Measurements from ENCODE around the gene LRRTM3. TPM values are rescaled to one million over a fixed set of nuclear protein-coding genes. Genes with fewer than 3 reads are reported as not detected.

LRRTM3 gene
- total and polyA plus RNA-seq, 2 experiments from 2014 or later, result 0.21 to 0.37 TPM

- H3K4me3 Mint-ChIP-seq, result no peak overlapping the region
These were observed 44.0 kb upstream of the LRRTM3 start for GRCh38 chr10:66881814-66882213.

GRCh38 chr10:66882271-66882670 lies 43.6 kb upstream of the LRRTM3 start:
- Mint-ChIP-seq H3K36me3 (ENCODE audit: low read depth) (no peaks in the 10 kb centered on the region), H3K27ac (no peak overlapping the region), H3K4me3 (no peak overlapping the region), H3K4me1 (0 out of 3 replicates have a peak, but pooled peaks cover 4% of the 10 kb centered on the region), H3K9me3 (no peaks in the 10 kb centered on the region), H3K27me3 (ENCODE audit: insufficient read depth, low read depth, poor library complexity) (no peaks in the 10 kb centered on the region)
- Histone ChIP-seq H2AFZ (no peak overlapping the region), H3K4me3 (no peak overlapping the region), H3K36me3 (ENCODE audit: insufficient read depth) (no peaks in the 10 kb centered on the region), H3K27me3 (ENCODE audit: insufficient read depth) (no peaks in the 10 kb centered on the region), H3K27ac (ENCODE audit: low read depth) (no peak overlapping the region), H3F3A (replicated peaks; ENCODE audit: low read depth) (no peaks in the 10 kb centered on the region), H3K9me2 (ENCODE audit: insufficient read depth) (peaks cover 18% of the 10 kb centered on the region), H4K20me1 (replicated peaks; ENCODE audit: insufficient read depth) (no peaks in the 10 kb centered on the region), H3K79me2 (replicated peaks; ENCODE audit: insufficient read depth) (no peaks in the 10 kb centered on the region), H3K4me2 (no peak overlapping the region), H3K4me1 (ENCODE audit: insufficient read depth) (no peaks in the 10 kb centered on the region)
- ATAC-seq, result no peak
- no peak for DNase-seq (ENCODE audit: low spot score)
- TF ChIP-seq CTCF (conservative IDR thresholded peaks at IDR 0.05; ENCODE audit: low read depth in 2 of 2) (no peak), ZNF331 (CRISPR knock-in tag; IDR thresholded peaks at IDR 0.05; ENCODE audit: low read depth) (no peak), ETS1 (IDR thresholded peaks at IDR 0.05) (no peak), EZH2phosphoT487 (IDR thresholded peaks at IDR 0.05; ENCODE audit: unreplicated experiment) (no peak)

More at GRCh38 chr10:66881814-66882213, 44.0 kb upstream of the LRRTM3 start:
- 0 out of 3 replicates have a peak, but pooled peaks cover 4% of the 10 kb centered on the region for H3K4me1 Mint-ChIP-seq
- no peak overlapping the region for H3K4me2 ChIP-seq
- H3K9me2 ChIP-seq (ENCODE audit: insufficient read depth), result peaks cover 18% of the 10 kb centered on the region
- no peaks in the 10 kb centered on the region for H3K27me3 Mint-ChIP-seq (ENCODE audit: insufficient read depth, low read depth, poor library complexity)
- H3K4me1 ChIP-seq (ENCODE audit: insufficient read depth), result 0 out of 2 replicates have a peak, but pooled peaks cover 2% of the 10 kb centered on the region
- H3K27ac ChIP-seq (ENCODE audit: low read depth), result no peak overlapping the region
- no peaks in the 10 kb centered on the region for H3K27me3 ChIP-seq (ENCODE audit: insufficient read depth)
- TF ChIP-seq ZNF331 (CRISPR knock-in tag; IDR thresholded peaks at IDR 0.05; ENCODE audit: low read depth) (no peak), JUNB (IDR thresholded peaks at IDR 0.05; ENCODE audit: unreplicated experiment) (no peak)
- H3K4me3 ChIP-seq, result no peak overlapping the region
- no peaks in the 10 kb centered on the region for H3K9me3 Mint-ChIP-seq
- H2AFZ ChIP-seq, result no peak overlapping the region
- H3K36me3 ChIP-seq (ENCODE audit: insufficient read depth), result no peaks in the 10 kb centered on the region
- no peaks in the 10 kb centered on the region for H3K79me2 ChIP-seq (replicated peaks; ENCODE audit: insufficient read depth)
- no peaks in the 10 kb centered on the region for H3K36me3 Mint-ChIP-seq (ENCODE audit: low read depth)
- DNase-seq (ENCODE audit: low spot score) (no peak), ATAC-seq (no peak)
- H4K20me1 ChIP-seq (replicated peaks; ENCODE audit: insufficient read depth), result no peaks in the 10 kb centered on the region
- H3F3A ChIP-seq (replicated peaks; ENCODE audit: low read depth), result no peaks in the 10 kb centered on the region
- no peak overlapping the region for H3K27ac Mint-ChIP-seq

GRCh38 chr10:66886848-66887247 lies 39.0 kb upstream of the LRRTM3 start:
- no peak overlapping the region for H3K4me3 ChIP-seq
- Mint-ChIP-seq H3K4me1 (peaks cover 11% of the 10 kb centered on the region; the same call in 1 of the 3 replicates), H3K4me3 (no peak overlapping the region), H3K9me3 (no peaks in the 10 kb centered on the region), H3K27ac (no peak overlapping the region), H3K36me3 (ENCODE audit: low read depth) (peaks cover 5% of the 10 kb centered on the region; the same call in 1 of the 3 replicates), H3K27me3 (ENCODE audit: insufficient read depth, low read depth, poor library complexity) (no peaks in the 10 kb centered on the region)
- no peaks in the 10 kb centered on the region for H3K27me3 ChIP-seq (ENCODE audit: insufficient read depth)
- peaks cover 22% of the 10 kb centered on the region for H3K9me2 ChIP-seq (ENCODE audit: insufficient read depth)
- no peaks in the 10 kb centered on the region for H3K36me3 ChIP-seq (ENCODE audit: insufficient read depth)
- no peak for DNase-seq (ENCODE audit: low spot score)
- no peak overlapping the region for H3K4me2 ChIP-seq
- no peak overlapping the region for H2AFZ ChIP-seq
- H3K27ac ChIP-seq (ENCODE audit: low read depth), result no peak overlapping the region
- H3F3A ChIP-seq (replicated peaks; ENCODE audit: low read depth), result no peaks in the 10 kb centered on the region
- H4K20me1 ChIP-seq (replicated peaks; ENCODE audit: insufficient read depth), result no peaks in the 10 kb centered on the region
- ATAC-seq, result no peak
- no peaks in the 10 kb centered on the region for H3K79me2 ChIP-seq (replicated peaks; ENCODE audit: insufficient read depth)
- peaks cover 5% of the 10 kb centered on the region for H3K4me1 ChIP-seq (ENCODE audit: insufficient read depth)
- TF ChIP-seq ZNF462 (CRISPR knock-in tag; IDR thresholded peaks at IDR 0.05), result no peak
- TF ChIP-seq JUNB (IDR thresholded peaks at IDR 0.05; ENCODE audit: unreplicated experiment), result no peak
- TF ChIP-seq ZNF331 (CRISPR knock-in tag; IDR thresholded peaks at IDR 0.05; ENCODE audit: low read depth), result no peak
- TF ChIP-seq ZNF114 (CRISPR knock-in tag; IDR thresholded peaks at IDR 0.05), result no peak
- TF ChIP-seq POLR2AphosphoS5 (IDR thresholded peaks at IDR 0.05; ENCODE audit: low read depth), result no peak
